ENCODE results near the gene TMEM86A. TPM values are rescaled to one million over a fixed set of nuclear protein-coding genes. Genes with fewer than 3 reads are reported as not detected.
"Not testable (repeated sequence)": the region's sequence is repeated elsewhere in the genome, so short reads cannot be mapped to it uniquely, and the experiment has no call there.

The TMEM86A gene
- total RNA-seq, 1 donor from 2014 or later = 0.53 TPM

- H3K4me3 ChIP-seq (ENCODE audit: low read depth, low read length) = no peak overlapping the region
- H3K27me3 ChIP-seq (ENCODE audit: control insufficient read depth, insufficient read depth, low read length) = no peaks in the 10 kb centered on the region
- no peak for FAIRE-seq
- TF ChIP-seq CTCF (IDR thresholded peaks at IDR 0.05; ENCODE audit: insufficient read depth, low read length, severe bottlenecking) = no peak
- no peak for DNase-seq (ENCODE audit: low read depth)
- no peaks in the 10 kb centered on the region for H3K36me3 ChIP-seq (ENCODE audit: control insufficient read depth, insufficient read depth, low read length)
Observed at GRCh38 chr11:18668131-18668530, 30.4 kb upstream of the TMEM86A start.

- no peaks in the 10 kb centered on the region for H3K36me3 ChIP-seq (ENCODE audit: control insufficient read depth, insufficient read depth, low read length)
- DNase-seq (ENCODE audit: low read depth) (peak; percentile 64), FAIRE-seq (no peak)
- no peaks in the 10 kb centered on the region for H3K27me3 ChIP-seq (ENCODE audit: control insufficient read depth, insufficient read depth, low read length)
- TF ChIP-seq CTCF (IDR thresholded peaks at IDR 0.05; ENCODE audit: insufficient read depth, low read length, severe bottlenecking) = no peak
- no peak overlapping the region for H3K4me3 ChIP-seq (ENCODE audit: low read depth, low read length)
Observed at GRCh38 chr11:18669219-18669596, 29.4 kb upstream of the TMEM86A start.

GRCh38 chr11:18669711-18670110 lies 28.9 kb upstream of the TMEM86A start:
- Histone ChIP-seq H3K27me3 (ENCODE audit: control insufficient read depth, insufficient read depth, low read length) (no peaks in the 10 kb centered on the region), H3K4me3 (ENCODE audit: low read depth, low read length) (no peak overlapping the region), H3K36me3 (ENCODE audit: control insufficient read depth, insufficient read depth, low read length) (no peaks in the 10 kb centered on the region)
- FAIRE-seq = no peak
- no peak for TF ChIP-seq CTCF (IDR thresholded peaks at IDR 0.05; ENCODE audit: insufficient read depth, low read length, severe bottlenecking)
- DNase-seq (ENCODE audit: low read depth) = no peak

GRCh38 chr11:18671246-18671645 lies 27.3 kb upstream of the TMEM86A start:
- H3K27me3 ChIP-seq (ENCODE audit: control insufficient read depth, insufficient read depth, low read length) = no peaks in the 10 kb centered on the region
- no peak for FAIRE-seq
- no peak for TF ChIP-seq CTCF (IDR thresholded peaks at IDR 0.05; ENCODE audit: insufficient read depth, low read length, severe bottlenecking)
- no peak overlapping the region for H3K4me3 ChIP-seq (ENCODE audit: low read depth, low read length)
- H3K36me3 ChIP-seq (ENCODE audit: control insufficient read depth, insufficient read depth, low read length) = no peaks in the 10 kb centered on the region
- peak; percentile 37 for DNase-seq (ENCODE audit: low read depth)

- DNase-seq (ENCODE audit: low read depth) = peak; percentile 67
- FAIRE-seq; H3K27me3 ChIP-seq (ENCODE audit: control insufficient read depth, insufficient read depth, low read length); H3K36me3 ChIP-seq (ENCODE audit: control insufficient read depth, insufficient read depth, low read length); H3K4me3 ChIP-seq (ENCODE audit: low read depth, low read length): not testable (repeated sequence)
Observed at GRCh38 chr11:18672209-18672608, 26.4 kb upstream of the TMEM86A start.

GRCh38 chr11:18676803-18677202 lies 21.8 kb upstream of the TMEM86A start:
- Histone ChIP-seq H3K36me3 (ENCODE audit: control insufficient read depth, insufficient read depth, low read length) (no peaks in the 10 kb centered on the region), H3K4me3 (ENCODE audit: low read depth, low read length) (no peak overlapping the region), H3K27me3 (ENCODE audit: control insufficient read depth, insufficient read depth, low read length) (no peaks in the 10 kb centered on the region)
- no peak for TF ChIP-seq CTCF (IDR thresholded peaks at IDR 0.05; ENCODE audit: insufficient read depth, low read length, severe bottlenecking)
- FAIRE-seq = no peak
- peak; percentile 88 for DNase-seq (ENCODE audit: low read depth)
